GM12878 (cell line): Measurements from ENCODE around the gene KLRK1. TPM values are rescaled to one million over a fixed set of nuclear protein-coding genes. Genes with fewer than 3 reads are reported as not detected.

ENCODE experiments used
- ATAC-seq: fragments of 200-7000 bp; cut with Tn5 transposase; 3 replicates; pipeline ENCODE4 v1.9.1; 2020; ENCODE audit warnings: mild to moderate bottlenecking, moderate library complexity
- BruUV-seq: library from RNA; stranded (reverse); fragments of 400-500 nt; replicated peaks from 2 replicates; lab custom pipeline; 2021; lab: Mats Ljungman, UMichigan
- CTCF ChIA-PET: fragments of 300-600 bp; sonication (Branson Sonifier 250); formaldehyde crosslinking; extraction: SDS; loops from one replicate; lab custom pipeline; 2021; ENCODE audit warnings: inconsistent platforms; lab: Yijun Ruan, JAX
- POLR2A ChIA-PET: fragments of 350-600 bp; formaldehyde crosslinking; extraction: SDS; loops from one replicate; lab custom pipeline; 2021; ENCODE audit warnings: inconsistent platforms; lab: Charles Lee
- RAD21 ChIA-PET: fragments of 300-600 bp; sonication (Branson Sonifier 250); formaldehyde crosslinking; loops from one replicate; lab custom pipeline; 2023; ENCODE audit warnings: antibody characterized with exemption; ENCODE audit not compliant: unreplicated experiment; lab: Charles Lee
- SMC1A ChIA-PET: fragments of 300-600 bp; sonication (Branson Sonifier 250); formaldehyde crosslinking; loops from one replicate; lab custom pipeline; 2023; ENCODE audit not compliant: unreplicated experiment, uncharacterized antibody; lab: Charles Lee
- DNase-seq: peaks from one replicate; pipeline ENCODE4 v3.0.0-alpha.2; 2011; ENCODE audit warnings: low read depth, low spot score
- FAIRE-seq: peaks from 3 replicates; lab custom pipeline; 2011; peaks lifted over from hg19 to GRCh38; lab: Jason Lieb, UNC
- H2AFZ ChIP-seq: 2 replicates; pipeline ENCODE4 v1.6.0; 2011; ENCODE audit warnings: low read depth, low read length, control low read depth; ENCODE audit not compliant: control insufficient read depth
- H3K27ac ChIP-seq: 2 replicates; pipeline ENCODE4 v1.5.1; 2011; ENCODE audit warnings: control low read depth; ENCODE audit not compliant: control insufficient read depth, insufficient read depth
- H3K27me3 ChIP-seq, 2 experiments: replicated peaks in 1 of 2; 2 replicates each; pipeline versions ENCODE4 v1.6.0 to v1.6.1; 2011; ENCODE audit warnings: low read length in 1 of 2; ENCODE audit not compliant: control insufficient read depth in 2 of 2, insufficient read depth in 2 of 2
- H3K36me3 ChIP-seq, 2 experiments: 2 replicates each; pipeline ENCODE4 v1.5.1; 2011; ENCODE audit warnings: low read length in 1 of 2; ENCODE audit not compliant: control insufficient read depth in 2 of 2, insufficient read depth in 2 of 2
- H3K4me1 ChIP-seq: 2 replicates; pipeline ENCODE4 v1.6.1; 2011; ENCODE audit warnings: mild to moderate bottlenecking, low read length, moderate library complexity, mixed read lengths; ENCODE audit not compliant: control insufficient read depth, insufficient read depth
- H3K4me2 ChIP-seq: 2 replicates; pipeline ENCODE4 v1.6.0; 2011; ENCODE audit warnings: control low read depth; ENCODE audit not compliant: control insufficient read depth, insufficient read depth
- H3K4me3 ChIP-seq: fragments of 200-600 bp; sonication (generic); 2 replicates; pipeline ENCODE4 v1.5.1; 2016
- H3K79me2 ChIP-seq: 2 replicates; pipeline ENCODE4 v1.6.0; 2011; ENCODE audit warnings: low read length; ENCODE audit not compliant: control insufficient read depth, insufficient read depth
- H3K9ac ChIP-seq: 2 replicates; pipeline ENCODE4 v1.8.0; 2011; ENCODE audit warnings: low read length, control low read depth, mixed read lengths; ENCODE audit not compliant: control insufficient read depth, insufficient read depth
- H3K9me3 ChIP-seq: replicated peaks from 3 replicates; pipeline ENCODE4 v1.5.1; 2011; ENCODE audit warnings: mild to moderate bottlenecking, low read length; ENCODE audit not compliant: control insufficient read depth, insufficient read depth
- H4K20me1 ChIP-seq: 2 replicates; pipeline ENCODE4 v1.6.0; 2011; ENCODE audit not compliant: control insufficient read depth, insufficient read depth
- BHLHE40 ChIP-seq, 2 experiments: fragments of 450-650 bp in 1 of 2; IDR thresholded peaks; 2 replicates each; pipeline ENCODE4 v1.6.1; 2011 to 2017; ENCODE audit warnings: low read depth in 2 of 2, borderline replicate concordance in 1 of 2, improper control_type of control experiment in 1 of 2, low read length in 1 of 2, mild to moderate bottlenecking in 1 of 2
- BMI1 ChIP-seq: fragments of 450-650 bp; IDR thresholded peaks from 2 replicates; pipeline ENCODE4 v1.6.1; 2016; ENCODE audit warnings: mild to moderate bottlenecking, moderate library complexity, borderline replicate concordance
- CBFB ChIP-seq: IDR thresholded peaks from 2 replicates; pipeline ENCODE4 v1.6.1; 2016; ENCODE audit warnings: antibody characterized with exemption, low read depth
- CEBPB ChIP-seq, 2 experiments: fragments of 150-350 bp in 1 of 2; IDR thresholded peaks; 2 replicates each; pipeline ENCODE4 v1.6.1; 2012 to 2014; ENCODE audit warnings: low read depth in 2 of 2, low read length in 2 of 2, borderline replicate concordance in 1 of 2, inconsistent platforms in 1 of 2
- CREB1 ChIP-seq: IDR thresholded peaks from 2 replicates; pipeline ENCODE4 v1.6.1; 2012; ENCODE audit warnings: low read depth, mild to moderate bottlenecking, inconsistent platforms
- EP300 ChIP-seq, 2 experiments: fragments of 150-350 bp in 1 of 2; IDR thresholded peaks; 2 replicates each; pipeline ENCODE4 v1.6.1; 2011 to 2012; ENCODE audit warnings: low read depth in 2 of 2, low read length in 2 of 2, borderline replicate concordance in 1 of 2, improper control_type of control experiment in 1 of 2, inconsistent platforms in 1 of 2; ENCODE audit not compliant: control insufficient read depth in 1 of 2
- JUNB ChIP-seq: IDR thresholded peaks from 2 replicates; pipeline ENCODE4 v1.6.1; 2016; ENCODE audit warnings: antibody characterized with exemption, mild to moderate bottlenecking
- MAX ChIP-seq: IDR thresholded peaks from 2 replicates; pipeline ENCODE4 v1.6.1; 2012; ENCODE audit warnings: low read depth, low read length, improper control_type of control experiment
- NBN ChIP-seq: fragments of 450-650 bp; IDR thresholded peaks from 2 replicates; pipeline ENCODE4 v1.6.1; 2016
- NR2F1 ChIP-seq: fragments of 450-650 bp; conservative IDR thresholded peaks from 2 replicates; pipeline ENCODE4 v1.6.1; 2017; ENCODE audit warnings: mild to moderate bottlenecking
- PKNOX1 ChIP-seq: fragments of 450-650 bp; IDR thresholded peaks from 2 replicates; pipeline ENCODE4 v1.6.1; 2016; ENCODE audit warnings: mild to moderate bottlenecking
- RB1 ChIP-seq: fragments of 450-650 bp; formaldehyde crosslinking; IDR thresholded peaks from 2 replicates; pipeline ENCODE4 v1.6.1; 2017; ENCODE audit warnings: mild to moderate bottlenecking, borderline replicate concordance
- RELB ChIP-seq: fragments of 450-650 bp; IDR thresholded peaks from 2 replicates; pipeline ENCODE4 v1.6.1; 2017; ENCODE audit warnings: low read depth, mild to moderate bottlenecking, moderate library complexity
- TCF12 ChIP-seq: IDR thresholded peaks from 2 replicates; pipeline ENCODE4 v1.6.1; 2011; ENCODE audit warnings: low read depth, mild to moderate bottlenecking, low read length
- ZNF687 ChIP-seq: fragments of 450-650 bp; IDR thresholded peaks from 2 replicates; pipeline ENCODE4 v1.6.1; 2017; ENCODE audit warnings: mild to moderate bottlenecking, moderate library complexity
- WGBS: methylation state at CpG from one replicate; pipeline ENCODE4 v1.1.6; 2016; ENCODE audit warnings: low lambda C conversion rate; ENCODE audit not compliant: insufficient replicate concordance, insufficient coverage; ENCODE audit errors: missing lambda C conversion rate; 5-methylcytosine and 5-hydroxymethylcytosine counted together
- in situ Hi-C: fragments of 300-500 bp; cut with MboI; formaldehyde crosslinking; loops from 9 replicates; pipeline ENCODE4 v1.14.3; 2018; ENCODE audit warnings: mixed read lengths
- intact Hi-C: fragments of 100-400 bp; cut with micrococcal nuclease; formaldehyde crosslinking; loops from one replicate; pipeline ENCODE4 v1.14.2; 2022; ENCODE audit not compliant: unreplicated experiment
- polyA plus RNA-seq, 11 experiments: library from polyadenylated mRNA; depleted of rRNA in 4 of 11; unstranded in 6 of 11; stranded (reverse) in 5 of 11; fragments of >200 nt; fragmentation: Nextera tagmentation in 4 of 11; fragmentation: Illumina TruSeq in 1 of 11; extraction: Ambion mirVana in 4 of 11; extraction: Trizol in 1 of 11; gene quantifications; 1 replicate in 1 of 11; 2 replicates in 10 of 11; pipeline versions ENCODE4 v1.2.1 to v1.2.3, GENCODE V29; 2011 to 2016; ENCODE audit warnings: inconsistent platforms in 2 of 11, missing spikeins in 2 of 11, low read depth in 1 of 11
- total RNA-seq, 4 experiments: library from RNA; depleted of rRNA in 3 of 4; stranded (reverse); fragments of >200 nt in 3 of 4; fragmentation: Illumina TruSeq in 1 of 4; extraction: Trizol in 1 of 4; gene quantifications; 2 replicates each; pipeline versions ENCODE4 v1.2.1 to v1.2.3, GENCODE V29; 2013 to 2021

The KLRK1 gene
- total and polyA plus RNA-seq, 10 of the 15 experiments (the other 5 are each of a cell fraction or from before 2014, with no cell fraction given) = 0.27 to 2.0 (median 0.99) TPM

GRCh38 chr12:10392394-10392930, 2.6 kb upstream of the KLRK1 start:
- FAIRE-seq = peak; percentile 87
- WGBS = under 1% methylated on average over 7 of the region's 7 CpGs
- Histone ChIP-seq H3K79me2 (no peaks in the 10 kb centered on the region), H3K4me3 (0 out of 2 replicates have a peak overlapping the region, but pooled peaks have one; percentile 15), H3K4me1 (peaks cover 9% of the 10 kb centered on the region; the same call in 1 of the 2 replicates), H4K20me1 (no peaks in the 10 kb centered on the region), H3K4me2 (peak overlapping the region; percentile 30), H3K27me3 (no peaks in the 10 kb centered on the region), H3K36me3 (no peaks in the 10 kb centered on the region), H3K9me3 (no peaks in the 10 kb centered on the region; the same call in 2 of the 3 replicates), H3K27ac (no peak overlapping the region), H3K9ac (no peak overlapping the region), H2AFZ (no peak overlapping the region)
- peak; percentile 77 for DNase-seq
- BruUV-seq = no TSS peak
- ChIA-PET SMC1A (interaction anchor here (0.7 to 3.4 kb wide), 12 partner anchors 9 to 154 kb away, joined by 3 to 67 read pairs (median 4); partner anchors contain the start of gene KLRC4), POLR2A (interaction anchor here (1.0 to 2.6 kb wide), 3 partner anchors 26 to 151 kb away, joined by 3 to 24 read pairs (median 4); no protein-coding TSS in a partner anchor), CTCF (interaction anchor here (1.1 to 2.1 kb wide), 4 partner anchors 18 to 61 kb away, joined by 3 to 13 read pairs (median 7); partner anchors contain the start of gene KLRC4), RAD21 (interaction anchor here (0.8 to 6.7 kb wide), 5 partner anchors 9 to 1430 kb away, joined by 3 to 75 read pairs (median 4); no protein-coding TSS in a partner anchor)
- in situ Hi-C loops (no loop called here), intact Hi-C loops (loop anchor here (10.0 kb wide), 1 partner anchor 282 kb away; the partner anchor contains the start of gene STYK1)
- ATAC-seq = peak; percentile 90
- TF ChIP-seq MAX (no peak), RELB (peak; percentile 53; the same call in 1 of the 2 replicates), JUNB (peak; percentile 31; the same call in 1 of the 2 replicates), BMI1 (peak; percentile 61; the same call in 1 of the 2 replicates), ZNF687 (no peak), BHLHE40 (IDR thresholded peaks at IDR 0.05; ENCODE audit: borderline replicate concordance in 1 of 2, low read depth in 2 of 2, low read length in 1 of 2) (peak in 1 of 2 experiments; percentile 55; a peak in 1 of 4 replicates), RB1 (0 out of 2 replicates have a peak, but pooled peaks have one; percentile 23), NR2F1 (peak; percentile 62), CBFB (peak; percentile 90), CREB1 (0 out of 2 replicates have a peak, but pooled peaks have one; percentile 43), CEBPB (IDR thresholded peaks at IDR 0.05; ENCODE audit: borderline replicate concordance in 1 of 2, low read depth in 2 of 2, low read length in 2 of 2) (no peak), NBN (peak; percentile 40; the same call in 1 of the 2 replicates), PKNOX1 (0 out of 2 replicates have a peak, but pooled peaks have one; percentile 22), TCF12 (peak; percentile 74), EP300 (IDR thresholded peaks at IDR 0.05; ENCODE audit: borderline replicate concordance in 1 of 2, control insufficient read depth in 1 of 2, low read depth in 2 of 2, low read length in 2 of 2) (peak; percentile 72 to 74)
